ENCODE data around the gene HHIP.

Gene HHIP

GRCh38 chr4:144701683-144702233, 55.8 kb downstream of the HHIP start:
- no peak for TF ChIP-seq TCF4 (CRISPR knock-in tag; IDR thresholded peaks at IDR 0.05; ENCODE audit: borderline replicate concordance)
- TF ChIP-seq, protein P1, sequence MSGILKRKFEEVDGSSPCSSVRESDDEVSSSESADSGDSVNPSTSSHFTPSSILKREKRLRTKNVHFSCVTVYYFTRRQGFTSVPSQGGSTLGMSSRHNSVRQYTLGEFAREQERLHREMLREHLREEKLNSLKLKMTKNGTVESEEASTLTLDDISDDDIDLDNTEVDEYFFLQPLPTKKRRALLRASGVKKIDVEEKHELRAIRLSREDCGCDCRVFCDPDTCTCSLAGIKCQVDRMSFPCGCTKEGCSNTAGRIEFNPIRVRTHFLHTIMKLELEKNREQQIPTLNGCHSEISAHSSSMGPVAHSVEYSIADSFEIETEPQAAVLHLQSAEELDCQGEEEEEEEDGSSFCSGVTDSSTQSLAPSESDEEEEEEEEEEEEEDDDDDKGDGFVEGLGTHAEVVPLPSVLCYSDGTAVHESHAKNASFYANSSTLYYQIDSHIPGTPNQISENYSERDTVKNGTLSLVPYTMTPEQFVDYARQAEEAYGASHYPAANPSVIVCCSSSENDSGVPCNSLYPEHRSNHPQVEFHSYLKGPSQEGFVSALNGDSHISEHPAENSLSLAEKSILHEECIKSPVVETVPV (CRISPR knock-in tag; IDR thresholded peaks at IDR 0.05), result no peak
- no peak for ATAC-seq

DNA sequence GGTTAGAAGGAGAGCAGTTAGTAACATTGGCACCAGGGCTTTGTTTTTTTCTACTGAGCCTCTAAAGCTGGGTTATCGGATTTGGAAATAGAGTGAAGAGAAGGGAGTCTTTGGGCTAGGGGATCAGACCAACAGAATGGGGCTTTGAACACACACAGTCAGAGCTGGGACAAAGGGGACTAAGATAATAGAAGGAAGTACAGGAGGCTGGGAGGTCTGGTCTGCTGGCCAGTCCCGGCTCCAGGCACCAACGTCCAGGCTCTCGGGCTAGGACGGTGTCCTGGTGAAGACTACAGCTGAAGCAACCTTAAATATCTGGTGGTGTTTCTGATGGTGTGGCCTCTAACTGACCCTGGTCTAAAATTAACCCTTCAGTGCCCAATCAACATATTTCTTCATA, 57.5 kb downstream of the HHIP start:
- no peak for ATAC-seq
- TF ChIP-seq ZNF565 (CRISPR knock-in tag; conservative IDR thresholded peaks at IDR 0.05; ENCODE audit: low read depth), result no peak
- no peak for TF ChIP-seq BACH2 (CRISPR knock-in tag; IDR thresholded peaks at IDR 0.05; ENCODE audit: borderline replicate concordance)
- no peak for TF ChIP-seq OSR1 (CRISPR knock-in tag; IDR thresholded peaks at IDR 0.05)
- no peak for TF ChIP-seq ZFP3 (CRISPR knock-in tag; IDR thresholded peaks at IDR 0.05)
- TF ChIP-seq PPARA (CRISPR knock-in tag; IDR thresholded peaks at IDR 0.05; ENCODE audit: borderline replicate concordance), result no peak
- no peak for TF ChIP-seq PATZ1 (CRISPR knock-in tag; IDR thresholded peaks at IDR 0.05; ENCODE audit: borderline replicate concordance)
- TF ChIP-seq TSHZ2 (CRISPR knock-in tag; IDR thresholded peaks at IDR 0.05), result no peak
- no peak for TF ChIP-seq ESRRG (CRISPR knock-in tag; IDR thresholded peaks at IDR 0.05)
- TF ChIP-seq GLIS3 (CRISPR knock-in tag; IDR thresholded peaks at IDR 0.05), result no peak

DNA sequence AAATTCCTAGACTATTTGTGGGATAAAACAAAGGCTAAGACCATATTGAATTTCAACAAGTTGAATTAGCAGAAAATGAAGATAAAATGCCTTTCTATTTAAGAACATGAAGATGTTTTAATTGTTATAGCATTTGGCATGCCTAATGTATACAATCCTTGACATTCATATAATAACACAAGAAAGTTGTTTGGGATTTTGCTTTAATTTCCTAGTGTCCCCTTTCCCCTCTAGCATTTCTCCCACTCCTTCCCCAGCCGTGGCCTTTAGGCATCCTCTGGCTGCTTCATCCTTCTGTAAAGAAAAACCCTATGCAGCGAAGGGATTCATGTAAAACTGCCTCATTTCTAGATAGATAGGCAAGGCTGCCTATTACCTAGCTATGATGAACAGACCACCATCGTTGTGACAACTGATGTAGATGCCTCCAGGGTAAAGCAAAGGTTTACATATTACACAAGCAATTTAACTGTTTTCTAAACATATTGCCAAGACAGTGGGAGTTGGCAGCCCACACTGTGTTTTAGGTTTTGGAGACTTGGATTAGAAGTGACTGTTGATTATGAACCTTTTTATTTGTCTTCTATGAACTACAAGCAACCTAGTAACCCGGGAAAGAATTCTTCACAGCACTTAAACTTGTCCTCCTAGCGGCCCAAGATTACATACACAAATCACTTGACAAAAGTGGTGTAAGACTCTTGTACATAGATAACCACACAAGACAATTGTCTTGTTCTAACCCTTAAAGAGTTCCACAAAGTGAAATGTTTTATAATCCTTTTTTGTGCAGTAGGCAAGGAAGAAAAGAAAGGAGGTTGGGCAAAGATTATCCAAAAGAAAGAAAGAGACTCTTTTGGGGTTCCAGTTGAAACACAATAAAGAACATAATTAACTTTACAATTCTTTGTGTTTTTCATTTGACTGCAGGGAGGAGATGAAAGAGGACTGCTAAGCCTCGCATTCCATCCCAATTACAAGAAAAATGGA, 59.9 kb downstream of the HHIP start:
- TF ChIP-seq CSDC2 (CRISPR knock-in tag; IDR thresholded peaks at IDR 0.05), result no peak
- no peak for TF ChIP-seq ZFP3 (CRISPR knock-in tag; IDR thresholded peaks at IDR 0.05)
- no peak for ATAC-seq

- TF ChIP-seq OSR1 (CRISPR knock-in tag; IDR thresholded peaks at IDR 0.05) (no peak), ZFP30 (CRISPR knock-in tag; IDR thresholded peaks at IDR 0.05) (no peak), RARB (CRISPR knock-in tag; IDR thresholded peaks at IDR 0.05) (no peak), TSHZ2 (CRISPR knock-in tag; IDR thresholded peaks at IDR 0.05) (no peak), ZFP3 (CRISPR knock-in tag; IDR thresholded peaks at IDR 0.05) (no peak), BACH2 (CRISPR knock-in tag; IDR thresholded peaks at IDR 0.05; ENCODE audit: borderline replicate concordance) (no peak), ZNF8 (CRISPR knock-in tag; IDR thresholded peaks at IDR 0.05) (no peak), ZNF70 (CRISPR knock-in tag; IDR thresholded peaks at IDR 0.05) (no peak), GLIS3 (CRISPR knock-in tag; IDR thresholded peaks at IDR 0.05) (no peak)
- TF ChIP-seq, protein P1 (CRISPR knock-in tag; IDR thresholded peaks at IDR 0.05), result no peak
- no peak for ATAC-seq
Measured at GRCh38 chr4:144709159-144709558, 63.2 kb downstream of the HHIP start.
